NB4 (cell line): Measurements from ENCODE around the gene NMT1.

Experiments used
- CTCF ChIP-seq: IDR thresholded peaks from one replicate; pipeline ENCODE4 v1.5.1; 2012; ENCODE audit warnings: low read depth, low read length
- MAX ChIP-seq: IDR thresholded peaks from 2 replicates; pipeline ENCODE4 v1.6.1; 2011; ENCODE audit warnings: low read depth, low read length

GRCh38 chr17:45104029-45104428 is 42.9 kb downstream of the NMT1 start:
- TF ChIP-seq CTCF (no peak), MAX (no peak)
